ENCODE measurements around the gene CDS2.
A peak's percentile ranks its signal among the peaks of the same experiment; 100 is the strongest.

CDS2 gene

GRCh38 chr20:5119435-5120184, 7.2 kb upstream of the CDS2 start, which contains the start of gene PCNA:
Gene PCNA (minus strand): TSS chr20:5119958. CDS start chr20:5119798, 160 bp downstream.
- peak; percentile 99 for DNase-seq

DNA sequence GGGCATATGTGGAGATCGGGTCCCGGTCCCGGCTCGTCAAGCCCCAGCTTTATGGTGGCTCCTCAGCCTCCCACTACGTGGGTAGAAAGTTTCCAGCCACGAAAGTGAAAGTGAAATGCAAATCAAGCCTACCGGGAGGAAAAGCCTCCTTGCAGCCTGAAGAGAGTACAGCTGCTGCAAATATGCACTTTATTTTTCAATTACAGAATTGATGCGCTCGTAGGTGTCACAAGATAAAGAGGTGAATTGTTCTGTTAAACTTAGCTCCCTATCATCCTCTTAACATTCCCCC, 6.7 kb upstream of the CDS2 start:
- no peak for DNase-seq

DNA sequence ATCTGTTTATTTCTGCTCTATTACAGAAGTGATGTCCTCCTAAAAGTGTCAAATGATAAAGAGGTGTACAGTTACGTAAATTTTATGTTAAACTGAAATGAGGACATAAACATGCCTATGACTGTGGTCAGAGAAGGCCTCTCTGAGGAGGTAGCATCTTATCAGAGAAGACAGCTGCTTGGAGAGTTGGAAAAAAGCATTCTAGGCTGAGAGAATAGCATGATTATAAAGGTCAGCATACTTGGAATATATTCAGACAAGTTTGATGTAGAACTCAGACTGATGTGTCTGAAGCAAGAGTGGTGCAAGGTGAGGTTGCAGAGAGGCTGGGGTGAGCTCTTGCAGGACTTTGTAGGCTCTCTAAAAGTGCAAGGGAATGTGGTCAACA, 3.9 kb upstream of the CDS2 start:
- no peak for DNase-seq

DNA sequence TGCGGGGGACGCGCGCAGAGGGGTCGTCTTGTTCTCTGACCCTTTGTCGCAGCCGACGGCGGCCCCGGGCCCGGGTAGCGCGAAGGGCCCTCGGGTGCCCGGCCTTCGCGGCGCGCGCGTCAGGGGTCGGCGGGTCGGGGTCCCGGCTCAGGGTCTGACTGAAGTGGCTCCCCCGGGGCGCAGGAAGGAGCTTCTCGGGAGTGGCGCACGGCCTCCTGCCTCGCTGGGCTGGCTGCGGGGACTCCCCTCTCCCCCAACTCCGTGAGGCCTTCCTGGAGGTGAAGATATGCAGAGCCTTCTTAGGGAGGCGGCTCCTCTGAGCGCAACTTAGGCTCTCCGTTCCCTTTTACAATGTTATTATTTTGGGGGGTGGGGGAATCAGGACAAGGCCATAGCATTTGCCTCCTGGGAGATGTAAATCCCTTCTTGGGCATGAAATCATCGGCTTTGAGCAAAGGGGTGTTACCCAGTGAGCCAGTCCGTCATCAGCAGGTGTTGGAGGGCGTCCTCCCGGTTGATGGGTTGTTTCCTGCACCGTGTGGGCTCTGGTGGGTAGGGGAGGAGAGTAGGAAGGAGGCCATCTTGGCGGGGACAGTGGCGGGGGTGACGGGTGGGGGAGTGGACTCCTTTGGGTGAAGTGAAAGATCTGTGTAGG, 523 bp downstream of the CDS2 start:
- peak; percentile 40 for DNase-seq

- no peak for DNase-seq
Measured at GRCh38 chr20:5127859-5128424, 1.1 kb downstream of the CDS2 start.

GRCh38 chr20:5128886-5129285, 2.1 kb downstream of the CDS2 start:
- no peak for DNase-seq

- no peak for DNase-seq
Measured at GRCh38 chr20:5131502-5131901, 4.7 kb downstream of the CDS2 start.

DNA sequence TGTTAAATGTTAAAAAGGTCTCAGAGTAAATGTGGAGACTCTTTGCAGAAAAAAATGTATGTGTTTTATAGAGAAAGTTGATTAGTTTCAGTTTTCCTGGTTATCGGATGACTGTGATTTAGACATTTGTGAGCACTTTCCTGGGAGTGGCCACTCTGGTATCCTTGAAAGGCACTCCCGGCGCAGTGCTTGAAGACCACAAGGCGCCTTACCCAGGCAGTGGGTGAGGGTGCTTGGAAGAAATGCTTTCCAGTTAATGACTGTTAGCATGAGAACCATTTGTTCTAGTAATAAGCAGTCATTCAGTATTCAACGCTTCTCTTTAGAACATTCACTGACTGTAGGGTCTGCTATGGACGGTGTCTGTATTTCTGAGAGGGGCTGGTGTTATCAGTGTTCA, 7.2 kb downstream of the CDS2 start:
- no peak for DNase-seq

GRCh38 chr20:5135363-5136012, 8.7 kb downstream of the CDS2 start:
- no peak for DNase-seq

- no peak for DNase-seq
Measured at GRCh38 chr20:5136096-5136495, 9.3 kb downstream of the CDS2 start.

GRCh38 chr20:5140195-5140594, 13.4 kb downstream of the CDS2 start:
- no peak for DNase-seq

GRCh38 chr20:5141615-5142014, 14.8 kb downstream of the CDS2 start:
- DNase-seq = no peak

DNA sequence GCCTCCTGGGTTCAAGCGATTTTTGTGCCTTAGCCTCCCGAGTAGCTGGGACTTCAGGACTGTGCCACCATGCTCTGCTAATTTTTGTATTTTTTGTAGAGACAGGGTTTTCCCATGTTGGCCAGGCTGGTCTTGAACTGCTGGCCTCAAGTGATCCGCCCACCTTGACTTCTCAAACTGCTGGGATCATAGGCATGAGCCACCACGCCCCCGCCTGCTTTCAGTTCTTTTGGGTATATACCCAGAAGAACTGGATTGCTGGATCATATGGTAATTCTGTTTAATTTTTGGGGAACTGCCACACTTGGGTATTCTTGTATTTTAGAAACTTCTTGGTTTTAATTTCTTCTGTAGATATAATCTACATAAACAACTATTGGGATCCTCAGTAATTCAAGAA, 17.0 kb downstream of the CDS2 start:
- no peak for DNase-seq

DNA sequence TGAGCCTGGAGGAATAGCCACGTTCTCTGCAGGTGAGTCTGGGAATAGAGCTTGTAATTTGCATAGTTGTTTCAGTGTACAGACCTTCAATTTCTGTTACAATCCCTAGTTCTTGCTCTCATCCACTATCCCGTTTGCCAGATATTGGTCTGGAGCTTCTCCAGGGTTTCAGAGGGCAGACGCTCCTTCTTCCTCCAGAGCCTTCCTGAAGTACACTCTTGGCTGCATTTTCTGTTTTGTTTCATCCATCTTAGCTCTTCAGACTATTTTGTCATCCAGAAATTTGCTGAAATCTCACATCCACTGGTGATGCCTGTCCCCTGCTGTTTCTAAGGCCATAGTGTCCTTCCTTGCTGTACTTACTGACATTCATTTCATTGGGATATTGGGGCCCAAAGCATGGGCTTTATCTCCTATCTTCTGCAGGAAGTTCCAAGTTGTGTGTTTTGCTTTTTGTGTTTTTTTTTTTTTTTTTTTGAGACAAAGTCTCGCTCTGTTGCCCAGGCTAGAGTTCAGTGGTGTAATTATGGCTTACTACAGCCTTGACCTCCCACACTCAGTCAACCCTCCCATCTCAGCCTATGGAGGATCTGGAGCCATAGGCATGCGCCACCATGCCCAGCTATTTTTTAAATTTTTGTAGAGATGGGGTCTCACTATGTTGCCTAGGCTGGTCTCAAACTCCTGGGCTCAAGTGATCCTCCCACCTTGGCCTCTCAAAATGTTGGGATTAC, 18.7 kb downstream of the CDS2 start:
- DNase-seq = no peak

DNA sequence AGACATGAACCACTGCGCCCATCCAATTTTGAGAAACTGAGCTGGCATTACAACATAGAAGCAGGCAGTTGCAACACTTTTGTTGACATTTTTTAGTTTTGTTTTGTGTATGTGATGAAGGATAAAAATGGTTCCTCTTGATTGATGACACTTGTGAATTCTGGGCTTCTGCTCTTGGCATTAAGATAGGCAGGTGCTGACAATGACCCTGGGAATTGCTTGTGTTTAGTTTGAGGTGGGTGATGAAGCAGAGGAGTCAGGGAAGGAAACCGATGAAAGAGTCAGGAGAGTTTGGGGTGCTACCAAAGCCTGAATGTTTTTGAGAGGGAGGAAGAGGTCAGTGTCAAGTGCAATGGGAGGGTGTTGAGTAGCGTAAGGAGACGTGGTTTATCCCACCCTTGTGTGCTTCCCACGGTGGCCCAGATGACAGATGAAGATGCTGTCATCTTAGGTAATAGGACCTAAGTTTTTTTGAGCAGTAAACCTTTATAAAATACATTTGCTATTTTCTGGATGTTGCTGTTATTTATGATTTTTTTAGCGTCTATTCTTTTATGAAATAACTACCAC, 19.4 kb downstream of the CDS2 start:
- DNase-seq = no peak

DNA sequence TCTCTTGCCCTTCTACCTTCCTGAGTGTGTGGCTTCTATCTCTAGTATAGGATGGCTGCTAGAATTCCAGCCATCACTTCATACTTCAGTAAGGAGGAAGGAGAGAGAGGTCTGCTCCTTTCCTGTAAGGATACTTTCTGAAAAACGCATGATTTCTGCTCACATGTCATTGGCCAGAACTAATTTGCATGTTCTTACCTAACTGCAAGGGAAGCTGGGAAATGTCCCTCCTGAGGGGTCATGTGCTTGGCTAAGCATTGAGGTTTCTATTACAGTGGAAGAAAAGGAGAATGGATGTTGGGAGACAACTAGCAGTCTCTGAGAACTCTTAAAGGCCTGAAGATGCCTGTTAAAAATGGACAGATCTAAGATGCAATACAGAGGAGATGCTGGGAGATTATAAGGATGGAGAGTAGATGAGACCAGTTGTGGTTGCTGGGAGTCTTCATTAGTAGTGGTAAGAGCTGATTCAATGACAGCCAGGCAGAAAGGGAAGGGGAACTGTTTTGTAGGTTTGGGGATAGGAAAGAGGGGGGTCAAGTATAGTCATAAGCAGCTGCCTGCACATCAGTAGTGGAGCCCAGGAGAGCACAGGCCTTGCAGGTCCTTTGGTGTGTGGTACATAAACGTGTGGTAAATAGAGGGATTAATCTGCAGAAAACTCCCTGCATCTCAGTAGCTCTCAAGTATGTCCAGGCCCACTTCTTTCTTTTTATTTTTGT, 20.2 kb downstream of the CDS2 start:
- DNase-seq = no peak

DNA sequence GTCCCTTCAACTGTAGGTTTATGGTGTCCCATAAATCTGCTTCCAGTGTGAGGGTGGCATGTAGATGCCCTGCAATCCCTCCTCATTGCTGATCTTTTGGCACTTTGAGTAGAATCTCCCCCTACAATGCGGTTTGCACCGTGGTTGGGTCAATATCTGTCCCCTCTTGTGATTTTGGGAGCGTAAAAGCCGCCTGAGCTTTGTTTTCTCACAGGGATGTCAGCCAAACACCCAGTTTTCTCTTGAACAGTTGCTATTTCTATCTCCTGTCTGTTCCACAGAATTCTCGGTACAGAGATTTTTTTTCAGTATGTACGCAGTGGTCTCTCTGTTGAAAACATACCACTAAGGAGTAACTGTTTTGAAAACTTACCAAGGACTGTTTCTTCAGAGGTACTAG, 21.8 kb downstream of the CDS2 start:
- no peak for DNase-seq

- no peak for DNase-seq
Measured at GRCh38 chr20:5149892-5150225, 23.1 kb downstream of the CDS2 start.

DNA sequence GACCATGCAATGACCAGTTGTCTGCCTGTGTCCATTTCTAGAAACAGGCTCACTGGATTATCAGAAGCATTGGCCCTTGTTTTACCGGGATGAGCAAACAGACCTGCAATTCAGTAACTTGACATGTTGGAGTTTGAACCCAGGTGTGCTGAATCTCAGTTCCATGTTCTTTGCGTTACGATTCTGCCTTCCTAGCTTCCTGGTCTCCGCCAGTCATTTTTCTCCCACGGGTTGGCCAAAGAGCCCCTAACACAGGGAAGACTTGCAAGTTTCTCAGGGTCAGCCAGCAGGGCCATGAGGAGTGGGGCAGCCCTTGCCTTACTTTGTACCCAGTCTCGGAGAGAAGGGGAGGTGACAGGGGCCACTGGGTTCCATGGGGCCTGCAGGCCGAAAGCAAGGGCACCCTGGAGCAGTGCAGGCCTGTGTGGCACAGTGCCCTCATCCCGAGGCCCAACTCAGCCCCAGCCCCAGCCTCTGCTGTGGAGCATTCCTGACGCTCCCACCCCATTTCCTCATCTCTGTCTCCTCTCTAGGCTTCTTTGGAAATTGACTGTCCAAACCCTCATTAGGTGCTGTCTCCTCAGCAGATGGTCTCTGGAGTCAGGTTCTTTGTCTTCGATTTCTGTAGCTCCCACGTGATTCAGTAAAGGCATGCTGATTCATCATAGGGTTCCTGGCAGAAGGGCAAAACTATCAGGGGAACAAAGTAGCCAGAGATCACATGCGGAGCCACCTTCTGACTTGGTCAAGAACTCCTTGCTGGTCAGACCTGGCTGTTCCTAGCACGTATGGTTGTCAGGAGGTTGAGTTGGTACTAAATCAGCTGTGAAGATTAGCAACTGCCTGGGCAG, 23.6 kb downstream of the CDS2 start:
- no peak for DNase-seq

DNA sequence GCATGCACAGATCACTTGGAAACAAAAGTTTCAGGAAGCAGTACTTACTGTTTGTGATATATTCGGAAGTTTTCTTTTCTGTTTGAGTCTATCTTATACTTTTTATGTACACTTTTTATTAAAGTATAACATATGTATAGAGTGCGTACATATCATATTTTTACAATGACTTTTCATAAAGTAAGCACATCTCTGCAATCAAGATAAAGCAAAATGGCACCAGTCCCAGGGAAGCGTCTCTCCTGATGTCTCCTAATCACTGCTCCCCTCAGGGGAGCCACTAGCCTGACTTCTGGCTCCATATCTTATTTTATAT, 26.3 kb downstream of the CDS2 start:
- DNase-seq = no peak

Data from SHP77 treated with DMSO at 0.1 percent for 48 hours (cell line).